Esophagus squamous epithelium (tissue), 4 donors: Measurements from ENCODE around the gene CTNNA3.

Experiments
- POLR2A ChIP-seq, 4 donors: fragments of 450-650 bp; IDR thresholded peaks; one replicate each; pipeline ENCODE4 v1.6.1; 2017; ENCODE audit warnings: antibody characterized with exemption in 4 of 4, mild to moderate bottlenecking in 4 of 4, moderate library complexity in 3 of 4
- TF ChIP-seq, protein P1 (sequence below), 6 experiments: fragments of 450-650 bp in 4 of 6; fragments of 200-600 bp in 2 of 6; sonication (generic) in 2 of 6; IDR thresholded peaks; one replicate each; pipeline ENCODE4 v1.5.1; 2016 to 2019; ENCODE audit warnings: antibody characterized with exemption in 6 of 6, mild to moderate bottlenecking in 4 of 6, moderate library complexity in 4 of 6

DNA sequence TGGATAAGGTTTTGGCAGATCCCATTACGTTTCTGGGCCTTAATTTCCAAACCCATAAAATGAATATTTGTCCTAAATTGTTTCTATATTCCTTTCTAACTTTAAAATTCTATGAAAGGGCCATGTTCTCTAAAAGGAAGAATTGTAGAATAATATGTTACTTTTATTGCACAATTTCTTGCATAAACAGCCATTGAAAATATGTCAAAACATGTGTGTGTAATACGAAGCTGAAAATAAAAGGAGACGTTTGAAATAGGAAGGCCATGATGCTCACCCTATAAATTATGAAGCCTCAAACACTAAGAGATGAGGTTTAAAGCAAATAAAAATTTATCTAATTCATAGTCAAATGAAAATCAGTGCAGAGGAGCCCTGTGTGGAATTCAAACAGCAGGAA is 915.2 kb downstream of the CTNNA3 start:
- TF ChIP-seq, protein P1, sequence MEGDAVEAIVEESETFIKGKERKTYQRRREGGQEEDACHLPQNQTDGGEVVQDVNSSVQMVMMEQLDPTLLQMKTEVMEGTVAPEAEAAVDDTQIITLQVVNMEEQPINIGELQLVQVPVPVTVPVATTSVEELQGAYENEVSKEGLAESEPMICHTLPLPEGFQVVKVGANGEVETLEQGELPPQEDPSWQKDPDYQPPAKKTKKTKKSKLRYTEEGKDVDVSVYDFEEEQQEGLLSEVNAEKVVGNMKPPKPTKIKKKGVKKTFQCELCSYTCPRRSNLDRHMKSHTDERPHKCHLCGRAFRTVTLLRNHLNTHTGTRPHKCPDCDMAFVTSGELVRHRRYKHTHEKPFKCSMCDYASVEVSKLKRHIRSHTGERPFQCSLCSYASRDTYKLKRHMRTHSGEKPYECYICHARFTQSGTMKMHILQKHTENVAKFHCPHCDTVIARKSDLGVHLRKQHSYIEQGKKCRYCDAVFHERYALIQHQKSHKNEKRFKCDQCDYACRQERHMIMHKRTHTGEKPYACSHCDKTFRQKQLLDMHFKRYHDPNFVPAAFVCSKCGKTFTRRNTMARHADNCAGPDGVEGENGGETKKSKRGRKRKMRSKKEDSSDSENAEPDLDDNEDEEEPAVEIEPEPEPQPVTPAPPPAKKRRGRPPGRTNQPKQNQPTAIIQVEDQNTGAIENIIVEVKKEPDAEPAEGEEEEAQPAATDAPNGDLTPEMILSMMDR (IDR thresholded peaks at IDR 0.05), result no peak
- no peak for TF ChIP-seq POLR2A (IDR thresholded peaks at IDR 0.05)
